Stimulated activated naive CD8-positive, alpha-beta T cell treated with anti-CD3 and anti-CD28 coated beads, Interleukin-15, amount 100 ng/mL, for 72 hours (primary cell): ENCODE results near the gene TBC1D22A.

Experiments used
- ATAC-seq: fragments of 150-1000 bp; cut with Tn5 transposase; 2 replicates; pipeline ENCODE4 v1.10.0; 2021; ENCODE audit warnings: mild to moderate bottlenecking, moderate library complexity
- DNase-seq, 2 donors: peaks; one replicate each; pipeline ENCODE4 v3.0.0; 2021 to 2022
- H3K27ac Mint-ChIP-seq, 2 donors: one replicate each; pipeline ENCODE4 v1.8.0; 2022; ENCODE audit warnings: mild to moderate bottlenecking in 2 of 2, mixed read lengths in 2 of 2, moderate library complexity in 2 of 2
- H3K27me3 Mint-ChIP-seq: one replicate; pipeline ENCODE4 v1.8.0; 2022; ENCODE audit warnings: mixed read lengths
- H3K4me1 Mint-ChIP-seq: one replicate; pipeline ENCODE4 v1.8.0; 2022; ENCODE audit warnings: mild to moderate bottlenecking, mixed read lengths
- H3K4me3 Mint-ChIP-seq, 2 donors: one replicate each; pipeline ENCODE4 v1.8.0; 2022; ENCODE audit warnings: mild to moderate bottlenecking in 2 of 2, mixed read lengths in 2 of 2, moderate library complexity in 1 of 2
- H3K9me3 Mint-ChIP-seq, 2 donors: one replicate each; pipeline ENCODE4 v1.8.0; 2022; ENCODE audit warnings: mixed read lengths in 2 of 2

The TBC1D22A gene

GRCh38 chr22:47175151-47176025, 412.9 kb downstream of the TBC1D22A start:
- ATAC-seq (peak; percentile 26), DNase-seq (no peak)
- H3K4me3 Mint-ChIP-seq: no peak overlapping the region
- H3K4me1 Mint-ChIP-seq: no peaks in the 10 kb centered on the region
- H3K27ac Mint-ChIP-seq: no peak overlapping the region
- no peaks in the 10 kb centered on the region for H3K27me3 Mint-ChIP-seq
- peaks cover 0 to 10% of the 10 kb centered on the region in 2 donors for H3K9me3 Mint-ChIP-seq

DNA sequence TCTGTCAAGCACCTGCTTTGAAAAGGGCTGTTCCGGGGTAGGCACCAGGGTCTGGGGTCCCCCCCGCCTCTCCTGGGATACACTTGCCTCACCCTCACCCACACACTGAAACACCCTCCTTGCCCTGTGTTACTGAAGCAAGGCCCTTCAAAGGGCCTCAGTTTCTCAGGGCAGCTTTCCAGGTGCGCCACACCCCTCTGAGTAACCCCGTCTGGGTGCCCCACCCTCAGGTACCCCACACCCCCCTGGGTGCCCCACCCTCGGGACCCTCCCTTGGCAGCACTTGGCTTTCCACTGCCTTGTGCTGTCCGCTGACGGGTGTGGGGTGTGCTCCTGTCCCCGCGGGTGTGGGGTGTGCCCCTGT, 413.6 kb downstream of the TBC1D22A start:
- peak; percentile 65 for ATAC-seq

DNA sequence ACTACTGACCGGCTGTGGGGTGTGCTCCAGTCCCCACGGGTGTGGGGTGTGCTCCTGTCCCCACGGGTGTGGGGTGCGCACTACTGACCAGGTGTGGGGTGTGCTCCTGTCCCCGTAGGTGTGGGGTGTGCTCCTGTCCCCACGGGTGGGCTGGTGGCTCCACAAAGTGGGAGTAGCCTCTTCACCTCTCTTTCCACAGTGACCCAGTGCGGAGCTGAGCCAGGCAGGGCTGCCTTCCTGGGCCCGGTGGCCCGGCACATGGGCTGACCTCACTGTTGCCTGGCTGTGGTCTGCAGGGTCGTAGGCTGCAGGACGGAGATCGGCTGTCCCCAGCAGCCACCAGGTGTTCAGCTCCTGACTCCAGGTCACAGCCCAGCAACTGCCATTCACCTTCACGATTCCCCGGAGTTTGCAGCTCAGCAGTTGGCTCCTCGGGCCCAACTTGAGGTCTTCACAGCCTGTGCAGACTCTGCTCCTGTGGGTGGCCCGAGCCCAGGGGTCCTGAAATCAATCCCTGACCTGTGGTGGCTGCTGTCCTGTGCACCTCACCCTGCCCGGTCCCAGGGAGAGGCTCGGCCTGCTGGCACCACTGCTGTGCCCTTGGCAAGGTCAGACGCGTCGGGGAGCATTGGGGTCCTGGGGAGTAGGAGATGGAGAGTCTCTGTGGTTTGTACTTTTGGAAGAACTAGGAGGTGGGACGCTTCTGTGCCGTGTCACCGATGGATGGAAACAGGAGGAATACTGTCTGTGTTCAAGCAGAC, 414.3 kb downstream of the TBC1D22A start:
- H3K4me3 Mint-ChIP-seq: no peak overlapping the region
- no peaks in the 10 kb centered on the region for H3K4me1 Mint-ChIP-seq
- DNase-seq (no peak), ATAC-seq (peak; percentile 73)
- peaks cover 0 to 16% of the 10 kb centered on the region in 2 donors for H3K9me3 Mint-ChIP-seq
- no peaks in the 10 kb centered on the region for H3K27me3 Mint-ChIP-seq
- no peak overlapping the region for H3K27ac Mint-ChIP-seq

More for the DNA sequence above, 413.6 kb downstream of the TBC1D22A start:
- Mint-ChIP-seq H3K4me3 (no peak overlapping the region), H3K4me1 (no peaks in the 10 kb centered on the region), H3K27ac (no peak overlapping the region), H3K27me3 (no peaks in the 10 kb centered on the region), H3K9me3 (peaks cover 0 to 10% of the 10 kb centered on the region in 2 donors)
- no peak for DNase-seq

GRCh38 chr22:47177334-47177815, 414.9 kb downstream of the TBC1D22A start:
- Mint-ChIP-seq H3K4me3 (no peak overlapping the region), H3K27me3 (no peaks in the 10 kb centered on the region), H3K4me1 (no peaks in the 10 kb centered on the region), H3K9me3 (peaks cover 0 to 23% of the 10 kb centered on the region in 2 donors), H3K27ac (peak overlapping the region in 1 of 2 donors; percentile 42)
- ATAC-seq: no peak
- DNase-seq: no peak

- Mint-ChIP-seq H3K27me3 (no peaks in the 10 kb centered on the region), H3K9me3 (peaks cover 7 to 32% of the 10 kb centered on the region in 2 donors), H3K4me3 (no peak overlapping the region), H3K4me1 (no peaks in the 10 kb centered on the region), H3K27ac (no peak overlapping the region)
- DNase-seq: no peak
- ATAC-seq: no peak
Measured at GRCh38 chr22:47178339-47178738, 415.9 kb downstream of the TBC1D22A start.

- Mint-ChIP-seq H3K27me3 (no peaks in the 10 kb centered on the region), H3K4me3 (no peak overlapping the region), H3K4me1 (no peaks in the 10 kb centered on the region), H3K27ac (no peak overlapping the region), H3K9me3 (peaks cover 24 to 51% of the 10 kb centered on the region in 2 donors)
- no peak for ATAC-seq
- DNase-seq: no peak
Measured at GRCh38 chr22:47180796-47181195, 418.3 kb downstream of the TBC1D22A start.

GRCh38 chr22:47187176-47187957, 424.9 kb downstream of the TBC1D22A start:
- DNase-seq: no peak
- no peak overlapping the region for H3K27ac Mint-ChIP-seq
- no peak overlapping the region for H3K4me3 Mint-ChIP-seq
- H3K4me1 Mint-ChIP-seq: no peaks in the 10 kb centered on the region
- peaks cover 25 to 44% of the 10 kb centered on the region in 2 donors for H3K9me3 Mint-ChIP-seq
- no peak for ATAC-seq
- no peaks in the 10 kb centered on the region for H3K27me3 Mint-ChIP-seq

- H3K27me3 Mint-ChIP-seq: no peaks in the 10 kb centered on the region
- peaks cover 17 to 33% of the 10 kb centered on the region in 2 donors for H3K9me3 Mint-ChIP-seq
- DNase-seq (no peak), ATAC-seq (no peak)
- no peak overlapping the region for H3K4me3 Mint-ChIP-seq
- H3K4me1 Mint-ChIP-seq: no peaks in the 10 kb centered on the region
- H3K27ac Mint-ChIP-seq: peak overlapping the region; percentile 31 to 76
Measured at GRCh38 chr22:47188261-47189055, 426.0 kb downstream of the TBC1D22A start.

- peak overlapping the region in 1 of 2 donors; percentile 19 for H3K27ac Mint-ChIP-seq
- ATAC-seq (no peak), DNase-seq (no peak)
- no peaks in the 10 kb centered on the region for H3K4me1 Mint-ChIP-seq
- H3K4me3 Mint-ChIP-seq: no peak overlapping the region
- peaks cover 16 to 31% of the 10 kb centered on the region in 2 donors for H3K9me3 Mint-ChIP-seq
- no peaks in the 10 kb centered on the region for H3K27me3 Mint-ChIP-seq
Measured at GRCh38 chr22:47189056-47189916, 426.8 kb downstream of the TBC1D22A start.

DNA sequence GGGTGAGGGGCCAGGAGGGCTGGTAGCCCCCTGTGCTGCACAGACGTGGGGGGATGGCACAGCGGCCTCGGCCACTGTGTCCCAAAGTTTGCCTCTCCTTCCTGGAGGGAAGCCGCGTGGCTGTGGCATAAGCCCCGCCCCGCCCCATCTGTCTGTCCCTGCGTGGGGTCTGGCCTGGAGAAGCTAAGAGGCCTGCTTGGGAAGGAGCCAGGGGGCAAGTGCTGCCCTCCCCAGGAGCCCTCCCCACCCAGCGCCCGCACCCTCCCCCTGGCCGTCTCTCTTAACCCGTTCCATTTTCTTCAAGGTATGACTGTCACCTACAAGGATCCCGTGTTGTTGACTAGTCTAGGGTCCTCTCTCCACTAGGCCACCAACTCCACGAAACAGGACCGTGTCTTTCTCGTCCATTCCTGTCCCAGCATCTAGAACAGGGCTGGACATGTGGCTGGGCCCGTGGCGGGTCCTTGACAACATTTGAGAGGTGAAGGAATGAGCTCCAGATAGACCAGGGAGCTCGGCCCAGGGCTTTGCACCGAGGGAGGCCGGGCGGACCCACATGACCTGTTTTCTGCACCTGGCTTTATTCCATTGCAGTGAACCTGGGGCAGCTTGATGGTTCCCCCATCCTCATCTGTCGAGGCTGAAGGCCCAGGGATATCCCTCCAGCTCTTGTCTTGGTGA, 428.0 kb downstream of the TBC1D22A start:
- H3K27me3 Mint-ChIP-seq: no peaks in the 10 kb centered on the region
- DNase-seq (no peak), ATAC-seq (no peak)
- no peak overlapping the region for H3K27ac Mint-ChIP-seq
- H3K9me3 Mint-ChIP-seq: peaks cover 4 to 19% of the 10 kb centered on the region in 2 donors
- no peak overlapping the region for H3K4me3 Mint-ChIP-seq
- H3K4me1 Mint-ChIP-seq: no peaks in the 10 kb centered on the region

DNA sequence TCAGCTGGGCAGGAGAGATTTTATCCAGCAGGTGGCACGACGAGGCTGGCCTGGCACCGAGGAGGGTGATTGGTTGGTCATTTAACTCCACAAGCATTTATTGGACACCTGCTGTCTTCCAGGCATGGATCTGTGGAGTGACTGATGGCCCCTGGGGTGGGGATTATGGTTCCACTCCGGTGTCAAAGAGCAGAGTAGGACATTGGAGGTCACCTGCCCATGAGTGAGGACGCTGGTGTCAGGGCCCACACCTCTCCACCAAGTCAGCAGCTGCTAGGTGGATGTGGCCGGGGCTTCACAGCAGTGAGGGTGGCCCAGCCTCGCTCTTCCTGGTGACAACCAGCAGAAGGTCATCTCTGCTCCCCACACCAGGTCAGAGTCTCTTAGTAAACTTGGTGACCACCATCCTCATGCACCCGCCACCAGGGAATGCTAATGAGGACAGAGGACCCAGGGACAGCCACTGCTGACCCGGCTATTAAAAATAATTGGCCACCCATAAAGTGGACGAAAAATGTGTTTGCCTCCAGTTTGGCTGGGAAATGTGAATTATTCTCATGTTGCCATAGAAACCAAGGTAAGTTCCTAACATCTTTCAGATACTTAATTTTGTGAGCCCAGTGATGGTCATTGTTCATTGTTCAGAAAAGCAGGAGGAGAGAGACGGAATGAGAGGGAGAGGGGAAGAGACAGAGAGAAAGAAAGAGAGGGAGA, 428.7 kb downstream of the TBC1D22A start:
- Mint-ChIP-seq H3K4me3 (no peak overlapping the region), H3K27ac (peak overlapping the region in 1 of 2 donors; percentile 87), H3K9me3 (peaks cover 0 to 12% of the 10 kb centered on the region in 2 donors), H3K4me1 (no peaks in the 10 kb centered on the region), H3K27me3 (no peaks in the 10 kb centered on the region)
- ATAC-seq: no peak
- no peak for DNase-seq

DNA sequence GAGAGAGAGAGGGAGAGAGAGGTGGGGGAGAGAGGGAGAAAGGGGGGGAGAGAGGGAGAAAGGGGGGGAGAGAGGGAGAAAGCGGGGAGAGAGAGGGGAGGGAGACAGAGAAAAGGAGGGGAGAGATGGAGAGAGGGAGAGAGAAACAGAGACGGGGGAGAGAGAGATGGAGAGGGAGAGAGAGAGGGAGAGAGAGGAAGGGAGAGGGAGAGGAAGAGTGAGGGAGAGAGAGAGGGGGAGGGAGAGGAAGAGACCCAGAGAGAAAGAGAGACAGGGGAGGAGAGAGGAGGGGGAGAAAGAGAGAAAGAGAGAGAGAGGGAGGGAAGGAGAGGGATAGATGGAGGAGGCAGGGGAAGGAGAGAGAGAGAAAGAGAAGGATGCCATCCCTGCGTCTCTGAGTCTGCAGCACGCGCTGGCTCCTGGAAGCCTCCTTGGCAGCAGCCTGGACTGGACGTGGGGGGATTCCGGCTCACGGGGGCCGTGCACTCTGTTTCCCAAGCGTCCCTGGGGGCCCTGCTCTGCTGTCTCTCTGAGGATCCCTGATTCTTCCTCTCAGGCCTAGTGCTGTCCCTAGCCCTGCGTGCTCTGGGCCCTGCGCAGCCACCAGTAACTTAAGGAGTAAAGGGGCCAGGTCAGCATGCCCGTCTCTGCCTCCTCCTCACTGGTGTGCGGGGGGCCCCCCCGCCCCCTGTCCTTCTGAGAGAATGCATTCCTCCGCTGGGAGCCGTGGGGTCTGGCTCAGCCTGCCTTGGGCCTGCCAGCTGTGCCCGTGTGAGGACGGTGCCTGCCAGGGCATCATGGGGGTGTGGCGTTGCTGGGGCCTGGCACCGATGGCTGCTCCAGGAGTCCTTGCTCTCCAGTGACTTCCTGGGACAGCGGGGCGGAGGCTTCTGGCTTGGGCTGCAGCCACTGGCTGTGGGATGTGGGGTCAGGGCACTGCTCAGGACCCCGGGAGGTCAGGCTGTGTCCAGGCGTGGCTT, 429.5 kb downstream of the TBC1D22A start:
- Mint-ChIP-seq H3K9me3 (peaks cover 0 to 6% of the 10 kb centered on the region in 2 donors), H3K4me1 (no peaks in the 10 kb centered on the region), H3K4me3 (no peak overlapping the region), H3K27ac (peak overlapping the region in 1 of 2 donors; percentile 87), H3K27me3 (no peaks in the 10 kb centered on the region)
- peak; percentile 21 for ATAC-seq
- no peak for DNase-seq
